Activated CD4-positive, alpha-beta T cell treated with anti-CD3 and anti-CD28 coated beads, Interleukin-2, amount 10 ng/mL, durations not matched to agents 24 days and 14 days (primary cell): ENCODE data around the gene OR2T1. TPM values are rescaled to one million over a fixed set of nuclear protein-coding genes. Genes with fewer than 3 reads are reported as not detected.
"Not testable (repeated sequence)": the region's sequence is repeated elsewhere in the genome, so short reads cannot be mapped to it uniquely, and the experiment has no call there.

Experiments
- DNase-seq: peaks from one replicate; pipeline ENCODE4 v3.0.0; 2022
- H3K27ac Mint-ChIP-seq: one replicate; pipeline ENCODE4 v1.8.0; 2022; ENCODE audit warnings: mild to moderate bottlenecking, mixed read lengths
- H3K27me3 Mint-ChIP-seq: one replicate; pipeline ENCODE4 v1.8.0; 2022; ENCODE audit warnings: mixed read lengths
- H3K36me3 Mint-ChIP-seq: one replicate; pipeline ENCODE4 v1.8.0; 2022; ENCODE audit warnings: low read depth, mild to moderate bottlenecking, mixed read lengths
- H3K4me1 Mint-ChIP-seq: one replicate; pipeline ENCODE4 v1.8.0; 2021; ENCODE audit warnings: mixed read lengths
- H3K4me3 Mint-ChIP-seq: one replicate; pipeline ENCODE4 v1.8.0; 2022; ENCODE audit warnings: mild to moderate bottlenecking, moderate library complexity, mixed read lengths
- H3K9me3 Mint-ChIP-seq: one replicate; pipeline ENCODE4 v1.8.0; 2021; ENCODE audit warnings: mixed read lengths
- intact Hi-C: fragments of 100-400 bp; cut with micrococcal nuclease; formaldehyde crosslinking; loops from one replicate; pipeline ENCODE4 v1.15.1; 2023
- total RNA-seq: library from RNA; stranded (reverse); gene quantifications from 2 replicates; pipeline ENCODE4 v1.2.3, GENCODE V29; 2022

Gene OR2T1
- total RNA-seq, 1 donor from 2014 or later: not detected

DNA sequence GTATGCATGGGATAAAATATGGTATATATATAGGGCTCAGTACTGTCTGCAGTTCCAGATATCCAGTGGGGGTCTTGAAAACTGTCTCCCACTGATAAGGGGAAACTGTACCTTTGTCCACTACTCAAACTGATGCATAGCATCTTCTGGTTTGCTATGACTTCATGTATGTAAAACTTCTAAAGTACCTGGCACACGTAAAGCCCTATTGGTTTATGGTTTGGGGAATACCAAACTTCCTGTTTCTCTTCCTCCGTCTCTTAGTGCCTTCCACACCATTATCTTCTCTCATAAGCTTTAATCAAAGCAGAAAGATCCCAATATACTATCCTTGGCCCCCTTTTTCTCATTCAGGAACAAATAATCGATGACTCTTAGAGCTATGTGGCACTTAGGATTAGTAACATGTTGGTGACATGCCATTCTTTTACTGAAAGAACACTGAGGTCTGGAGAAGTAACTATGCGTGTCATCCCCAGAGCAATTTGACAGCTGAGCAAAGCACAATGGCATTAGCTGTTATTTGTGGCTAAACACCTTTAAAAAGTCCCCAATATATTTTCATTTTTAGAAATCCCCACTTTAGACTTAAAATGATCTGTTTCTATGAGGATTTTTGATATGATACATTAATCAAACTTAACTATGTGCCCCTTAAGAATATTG is 45.7 kb downstream of the OR2T1 start:
- H3K4me3 Mint-ChIP-seq, intact Hi-C loops, H3K4me1 Mint-ChIP-seq, H3K27ac Mint-ChIP-seq, H3K9me3 Mint-ChIP-seq, DNase-seq, H3K27me3 Mint-ChIP-seq, H3K36me3 Mint-ChIP-seq: not testable (repeated sequence)

GRCh38 chr1:248449821-248450465 is 47.1 kb downstream of the OR2T1 start:
- H3K4me3 Mint-ChIP-seq, H3K36me3 Mint-ChIP-seq, H3K9me3 Mint-ChIP-seq, intact Hi-C loops, H3K4me1 Mint-ChIP-seq, H3K27ac Mint-ChIP-seq, DNase-seq, H3K27me3 Mint-ChIP-seq: not testable (repeated sequence)

- H3K27ac Mint-ChIP-seq, H3K4me3 Mint-ChIP-seq, H3K9me3 Mint-ChIP-seq, intact Hi-C loops, H3K27me3 Mint-ChIP-seq, H3K36me3 Mint-ChIP-seq, DNase-seq, H3K4me1 Mint-ChIP-seq: not testable (repeated sequence)
These were observed 47.8 kb downstream of the OR2T1 start for GRCh38 chr1:248450466-248451145.

DNA sequence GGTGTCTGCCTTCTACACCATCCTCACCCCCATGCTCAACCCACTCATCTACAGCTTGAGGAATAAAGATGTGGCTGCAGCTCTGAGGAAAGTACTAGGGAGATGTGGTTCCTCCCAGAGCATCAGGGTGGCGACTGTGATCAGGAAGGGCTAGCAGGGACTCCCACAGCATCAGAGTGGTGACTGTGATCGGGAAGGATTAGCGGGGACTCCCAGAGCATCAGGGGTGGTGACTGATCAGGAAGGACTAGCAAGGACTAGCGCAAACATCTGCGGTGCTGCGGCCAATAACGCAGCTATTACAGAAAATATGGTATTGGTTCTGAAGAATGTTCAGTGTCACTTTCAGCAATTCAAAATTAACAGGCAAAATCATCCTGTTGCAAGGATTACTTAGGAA is 50.8 kb downstream of the OR2T1 start:
- H3K9me3 Mint-ChIP-seq, H3K27me3 Mint-ChIP-seq, DNase-seq, H3K4me3 Mint-ChIP-seq, H3K36me3 Mint-ChIP-seq, H3K4me1 Mint-ChIP-seq, intact Hi-C loops, H3K27ac Mint-ChIP-seq: not testable (repeated sequence)

DNA sequence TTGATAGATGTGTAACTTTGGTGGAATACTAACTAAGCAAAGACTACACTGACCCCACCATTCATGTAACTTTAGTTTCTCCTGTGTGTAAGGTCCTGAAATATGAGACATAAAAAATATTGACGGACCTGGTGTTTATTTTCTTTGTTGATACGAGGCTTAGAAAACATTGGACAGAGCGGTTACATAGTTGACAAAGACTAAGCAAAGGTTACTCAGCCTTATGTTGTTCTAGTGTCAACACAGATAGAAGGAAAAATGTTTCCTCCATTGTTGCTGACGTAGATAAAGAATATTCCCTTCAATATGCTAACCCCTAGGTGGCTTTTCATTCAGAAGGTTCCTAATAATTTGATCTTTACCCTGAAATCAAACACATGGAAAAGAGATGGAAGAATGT is 52.2 kb downstream of the OR2T1 start:
- H3K4me1 Mint-ChIP-seq, H3K27me3 Mint-ChIP-seq, H3K9me3 Mint-ChIP-seq, H3K36me3 Mint-ChIP-seq, intact Hi-C loops, DNase-seq, H3K27ac Mint-ChIP-seq, H3K4me3 Mint-ChIP-seq: not testable (repeated sequence)

GRCh38 chr1:248456635-248457034 is 53.8 kb downstream of the OR2T1 start:
- H3K36me3 Mint-ChIP-seq, H3K4me3 Mint-ChIP-seq, intact Hi-C loops, H3K27me3 Mint-ChIP-seq, H3K9me3 Mint-ChIP-seq, DNase-seq, H3K27ac Mint-ChIP-seq, H3K4me1 Mint-ChIP-seq: not testable (repeated sequence)

Other genes starting within 250 kb of the OR2T1 start
- not detected in 2 replicates for gene OR2M2, start 228.2 kb upstream of the OR2T1 start, total RNA-seq
- gene OR2M3, start 205.8 kb upstream of the OR2T1 start, total RNA-seq: not detected in 2 replicates
- gene OR2M4, start 171.6 kb upstream of the OR2T1 start, total RNA-seq: not detected in 2 replicates
- not detected in 2 replicates for gene OR2T33, start 125.1 kb upstream of the OR2T1 start, total RNA-seq
- gene OR2T12, start 99.6 kb upstream of the OR2T1 start, total RNA-seq: not detected in 2 replicates
- gene OR2M7, start 78.5 kb upstream of the OR2T1 start, total RNA-seq: not detected in 2 replicates
- gene OR14C36, start 54.3 kb upstream of the OR2T1 start, total RNA-seq: not detected in 2 replicates
- not detected in 2 replicates for gene OR2T4, start 41.4 kb upstream of the OR2T1 start, total RNA-seq
- not detected in 2 replicates for gene OR2T6, start 27.3 kb upstream of the OR2T1 start, total RNA-seq
- not detected in 2 replicates for gene OR2T2, start 42.6 kb downstream of the OR2T1 start, total RNA-seq
- gene OR2T3, start 70.3 kb downstream of the OR2T1 start, total RNA-seq: not detected in 2 replicates
- not detected in 2 replicates for gene OR2T5, start 85.5 kb downstream of the OR2T1 start, total RNA-seq
- gene OR2G6, start 105.0 kb downstream of the OR2T1 start, total RNA-seq: not detected in 2 replicates
- not detected in 2 replicates for gene OR2T29, start 159.7 kb downstream of the OR2T1 start, total RNA-seq
- not detected in 2 replicates for gene OR2T34, start 171.7 kb downstream of the OR2T1 start, total RNA-seq
- gene OR2T10, start 194.7 kb downstream of the OR2T1 start, total RNA-seq: not detected in 2 replicates
- not detected in 2 replicates for gene OR2T11, start 232.0 kb downstream of the OR2T1 start, total RNA-seq
- not detected in 2 replicates for gene OR2T35, start 242.2 kb downstream of the OR2T1 start, total RNA-seq